ENCODE measurements around the gene DLX1.
"Not testable (repeated sequence)": the region's sequence is repeated elsewhere in the genome, so short reads cannot be mapped to it uniquely, and the experiment has no call there.

DLX1 gene

GRCh38 chr2:172114176-172114575 lies 28.9 kb downstream of the DLX1 start:
- not testable (repeated sequence) for H3K4me1 ChIP-seq (ENCODE audit: control insufficient read depth in 1 of 2, insufficient read depth in 2 of 2, low read length in 2 of 2); H3K27ac ChIP-seq (ENCODE audit: low read length); H3K36me3 ChIP-seq (ENCODE audit: control insufficient read depth in 1 of 2, insufficient read depth in 2 of 2, low read length in 2 of 2); H3K27me3 ChIP-seq (ENCODE audit: low read depth, low read length); H3K4me3 ChIP-seq (ENCODE audit: low read depth in 1 of 2, low read length in 2 of 2); H3K9me3 ChIP-seq (ENCODE audit: control insufficient read depth in 1 of 2, low read length in 2 of 2)

- H3K4me1 ChIP-seq (ENCODE audit: control insufficient read depth in 1 of 2, insufficient read depth in 2 of 2, low read length in 2 of 2), result no peaks in the 10 kb centered on the region
- H3K4me3 ChIP-seq (ENCODE audit: low read depth in 1 of 2, low read length in 2 of 2), result no peak overlapping the region
- H3K9me3 ChIP-seq (ENCODE audit: control insufficient read depth in 1 of 2, low read length in 2 of 2), result no peaks in the 10 kb centered on the region
- no peaks in the 10 kb centered on the region for H3K36me3 ChIP-seq (ENCODE audit: control insufficient read depth in 1 of 2, insufficient read depth in 2 of 2, low read length in 2 of 2)
- peaks cover 4% of the 10 kb centered on the region for H3K27me3 ChIP-seq (ENCODE audit: low read depth, low read length)
- H3K27ac ChIP-seq (ENCODE audit: low read length), result no peak overlapping the region
These were observed 29.3 kb downstream of the DLX1 start for GRCh38 chr2:172114579-172114978.

- Histone ChIP-seq H3K27me3 (ENCODE audit: low read depth, low read length) (no peaks in the 10 kb centered on the region), H3K4me1 (ENCODE audit: control insufficient read depth in 1 of 2, insufficient read depth in 2 of 2, low read length in 2 of 2) (no peaks in the 10 kb centered on the region), H3K9me3 (ENCODE audit: control insufficient read depth in 1 of 2, low read length in 2 of 2) (no peaks in the 10 kb centered on the region), H3K4me3 (ENCODE audit: low read depth in 1 of 2, low read length in 2 of 2) (no peak overlapping the region), H3K36me3 (ENCODE audit: control insufficient read depth in 1 of 2, insufficient read depth in 2 of 2, low read length in 2 of 2) (no peaks in the 10 kb centered on the region), H3K27ac (ENCODE audit: low read length) (no peak overlapping the region)
These were observed 30.8 kb downstream of the DLX1 start for GRCh38 chr2:172116107-172116506.

- Histone ChIP-seq H3K27me3 (ENCODE audit: low read depth, low read length) (no peaks in the 10 kb centered on the region), H3K9me3 (ENCODE audit: control insufficient read depth in 1 of 2, low read length in 2 of 2) (no peaks in the 10 kb centered on the region), H3K4me1 (ENCODE audit: control insufficient read depth in 1 of 2, insufficient read depth in 2 of 2, low read length in 2 of 2) (no peaks in the 10 kb centered on the region), H3K36me3 (ENCODE audit: control insufficient read depth in 1 of 2, insufficient read depth in 2 of 2, low read length in 2 of 2) (no peaks in the 10 kb centered on the region), H3K27ac (ENCODE audit: low read length) (no peak overlapping the region), H3K4me3 (ENCODE audit: low read depth in 1 of 2, low read length in 2 of 2) (no peak overlapping the region)
These were observed 33.8 kb downstream of the DLX1 start for GRCh38 chr2:172119089-172119488.

GRCh38 chr2:172120118-172120517 lies 34.8 kb downstream of the DLX1 start:
- H3K36me3 ChIP-seq (ENCODE audit: control insufficient read depth in 1 of 2, insufficient read depth in 2 of 2, low read length in 2 of 2), result no peaks in the 10 kb centered on the region
- no peak overlapping the region for H3K4me3 ChIP-seq (ENCODE audit: low read depth in 1 of 2, low read length in 2 of 2)
- H3K9me3 ChIP-seq (ENCODE audit: control insufficient read depth in 1 of 2, low read length in 2 of 2), result no peaks in the 10 kb centered on the region
- H3K27me3 ChIP-seq (ENCODE audit: low read depth, low read length), result no peaks in the 10 kb centered on the region
- H3K4me1 ChIP-seq (ENCODE audit: control insufficient read depth in 1 of 2, insufficient read depth in 2 of 2, low read length in 2 of 2), result no peaks in the 10 kb centered on the region
- no peak overlapping the region for H3K27ac ChIP-seq (ENCODE audit: low read length)

GRCh38 chr2:172128484-172128883 lies 43.2 kb downstream of the DLX1 start:
- no peaks in the 10 kb centered on the region for H3K4me1 ChIP-seq (ENCODE audit: control insufficient read depth in 1 of 2, insufficient read depth in 2 of 2, low read length in 2 of 2)
- no peaks in the 10 kb centered on the region for H3K36me3 ChIP-seq (ENCODE audit: control insufficient read depth in 1 of 2, insufficient read depth in 2 of 2, low read length in 2 of 2)
- H3K9me3 ChIP-seq (ENCODE audit: control insufficient read depth in 1 of 2, low read length in 2 of 2), result no peaks in the 10 kb centered on the region
- no peak overlapping the region for H3K4me3 ChIP-seq (ENCODE audit: low read depth in 1 of 2, low read length in 2 of 2)
- H3K27me3 ChIP-seq (ENCODE audit: low read depth, low read length), result no peaks in the 10 kb centered on the region
- no peak overlapping the region for H3K27ac ChIP-seq (ENCODE audit: low read length)

- H3K4me1 ChIP-seq (ENCODE audit: control insufficient read depth in 1 of 2, insufficient read depth in 2 of 2, low read length in 2 of 2), result no peaks in the 10 kb centered on the region
- H3K27me3 ChIP-seq (ENCODE audit: low read depth, low read length), result no peaks in the 10 kb centered on the region
- no peaks in the 10 kb centered on the region for H3K9me3 ChIP-seq (ENCODE audit: control insufficient read depth in 1 of 2, low read length in 2 of 2)
- no peak overlapping the region for H3K4me3 ChIP-seq (ENCODE audit: low read depth in 1 of 2, low read length in 2 of 2)
- no peak overlapping the region for H3K27ac ChIP-seq (ENCODE audit: low read length)
- H3K36me3 ChIP-seq (ENCODE audit: control insufficient read depth in 1 of 2, insufficient read depth in 2 of 2, low read length in 2 of 2), result no peaks in the 10 kb centered on the region
These were observed 44.1 kb downstream of the DLX1 start for GRCh38 chr2:172129404-172129803.

GRCh38 chr2:172131713-172132555 lies 46.6 kb downstream of the DLX1 start:
- H3K4me1 ChIP-seq (ENCODE audit: control insufficient read depth in 1 of 2, insufficient read depth in 2 of 2, low read length in 2 of 2), result no peaks in the 10 kb centered on the region
- H3K4me3 ChIP-seq (ENCODE audit: low read depth in 1 of 2, low read length in 2 of 2), result no peak overlapping the region
- H3K27me3 ChIP-seq (ENCODE audit: low read depth, low read length), result no peaks in the 10 kb centered on the region
- H3K9me3 ChIP-seq (ENCODE audit: control insufficient read depth in 1 of 2, low read length in 2 of 2), result no peaks in the 10 kb centered on the region
- no peak overlapping the region for H3K27ac ChIP-seq (ENCODE audit: low read length)
- no peaks in the 10 kb centered on the region for H3K36me3 ChIP-seq (ENCODE audit: control insufficient read depth in 1 of 2, insufficient read depth in 2 of 2, low read length in 2 of 2)

GRCh38 chr2:172134270-172134669 lies 49.0 kb downstream of the DLX1 start:
- no peaks in the 10 kb centered on the region for H3K4me1 ChIP-seq (ENCODE audit: control insufficient read depth in 1 of 2, insufficient read depth in 2 of 2, low read length in 2 of 2)
- no peaks in the 10 kb centered on the region for H3K36me3 ChIP-seq (ENCODE audit: control insufficient read depth in 1 of 2, insufficient read depth in 2 of 2, low read length in 2 of 2)
- H3K27me3 ChIP-seq (ENCODE audit: low read depth, low read length), result no peaks in the 10 kb centered on the region
- no peak overlapping the region for H3K27ac ChIP-seq (ENCODE audit: low read length)
- no peaks in the 10 kb centered on the region for H3K9me3 ChIP-seq (ENCODE audit: control insufficient read depth in 1 of 2, low read length in 2 of 2)
- H3K4me3 ChIP-seq (ENCODE audit: low read depth in 1 of 2, low read length in 2 of 2), result no peak overlapping the region

GRCh38 chr2:172135446-172135845 lies 50.1 kb downstream of the DLX1 start:
- no peaks in the 10 kb centered on the region for H3K27me3 ChIP-seq (ENCODE audit: low read depth, low read length)
- H3K9me3 ChIP-seq (ENCODE audit: control insufficient read depth in 1 of 2, low read length in 2 of 2), result no peaks in the 10 kb centered on the region
- H3K4me1 ChIP-seq (ENCODE audit: control insufficient read depth in 1 of 2, insufficient read depth in 2 of 2, low read length in 2 of 2), result no peaks in the 10 kb centered on the region
- H3K4me3 ChIP-seq (ENCODE audit: low read depth in 1 of 2, low read length in 2 of 2), result no peak overlapping the region
- no peak overlapping the region for H3K27ac ChIP-seq (ENCODE audit: low read length)
- no peaks in the 10 kb centered on the region for H3K36me3 ChIP-seq (ENCODE audit: control insufficient read depth in 1 of 2, insufficient read depth in 2 of 2, low read length in 2 of 2)

GRCh38 chr2:172137109-172137508 lies 51.8 kb downstream of the DLX1 start:
- H3K9me3 ChIP-seq (ENCODE audit: control insufficient read depth in 1 of 2, low read length in 2 of 2), result no peaks in the 10 kb centered on the region
- no peak overlapping the region for H3K4me3 ChIP-seq (ENCODE audit: low read depth in 1 of 2, low read length in 2 of 2)

GRCh38 chr2:172137943-172138342 lies 52.6 kb downstream of the DLX1 start:
- H3K4me3 ChIP-seq (ENCODE audit: low read depth in 1 of 2, low read length in 2 of 2), result no peak overlapping the region
- no peaks in the 10 kb centered on the region for H3K36me3 ChIP-seq (ENCODE audit: control insufficient read depth in 1 of 2, insufficient read depth in 2 of 2, low read length in 2 of 2)
- H3K27me3 ChIP-seq (ENCODE audit: low read depth, low read length), result no peaks in the 10 kb centered on the region
- no peaks in the 10 kb centered on the region for H3K9me3 ChIP-seq (ENCODE audit: control insufficient read depth in 1 of 2, low read length in 2 of 2)
- H3K4me1 ChIP-seq (ENCODE audit: control insufficient read depth in 1 of 2, insufficient read depth in 2 of 2, low read length in 2 of 2), result no peaks in the 10 kb centered on the region
- H3K27ac ChIP-seq (ENCODE audit: low read length), result no peak overlapping the region

More at GRCh38 chr2:172137109-172137508, 51.8 kb downstream of the DLX1 start:
- no peak overlapping the region for H3K27ac ChIP-seq (ENCODE audit: low read length)
- H3K27me3 ChIP-seq (ENCODE audit: low read depth, low read length), result no peaks in the 10 kb centered on the region
- no peaks in the 10 kb centered on the region for H3K36me3 ChIP-seq (ENCODE audit: control insufficient read depth in 1 of 2, insufficient read depth in 2 of 2, low read length in 2 of 2)
- no peaks in the 10 kb centered on the region for H3K4me1 ChIP-seq (ENCODE audit: control insufficient read depth in 1 of 2, insufficient read depth in 2 of 2, low read length in 2 of 2)

All from muscle layer of duodenum (tissue), 2 donors.